PC-3 (cell line): ENCODE results near the gene C11orf97. TPM values are rescaled to one million over a fixed set of nuclear protein-coding genes. Genes with fewer than 3 reads are reported as not detected.

Experiments
- ATAC-seq: fragments of 200-7000 bp; cut with Tn5 transposase; 2 replicates; pipeline ENCODE4 v1.9.1; 2020; ENCODE audit warnings: mild to moderate bottlenecking, moderate library complexity
- BruUV-seq: library from RNA; stranded (reverse); fragments of 400-500 nt; replicated peaks from 2 replicates; lab custom pipeline; 2021; lab: Mats Ljungman, UMichigan
- CTCF ChIA-PET: fragments of 300-600 bp; sonication (Branson Sonifier 250); formaldehyde crosslinking; loops from one replicate; lab custom pipeline; 2022; ENCODE audit warnings: antibody characterized with exemption; lab: Charles Lee
- POLR2A ChIA-PET: fragments of 300-600 bp; sonication (Branson Sonifier 250); formaldehyde crosslinking; loops from one replicate; lab custom pipeline; 2022; ENCODE audit warnings: antibody characterized with exemption; ENCODE audit not compliant: unreplicated experiment; lab: Charles Lee
- DNase-seq: peaks from one replicate; pipeline ENCODE4 v3.0.0-alpha.2; 2015
- H2AFZ ChIP-seq: fragments of 300-600 bp; sonication (generic); 2 replicates; pipeline ENCODE4 v1.6.0; 2016; ENCODE audit warnings: antibody characterized with exemption, low read length
- H3F3A ChIP-seq: fragments of 300-600 bp; sonication (generic); one replicate; pipeline ENCODE4 v1.6.0; 2017; ENCODE audit warnings: antibody characterized with exemption, low read length, control low read depth, mild to moderate bottlenecking; ENCODE audit not compliant: unreplicated experiment
- H3K27ac ChIP-seq: fragments of 300-600 bp; sonication (generic); 2 replicates; pipeline ENCODE4 v1.5.1; 2016; ENCODE audit warnings: mild to moderate bottlenecking, low read length
- H3K27me3 ChIP-seq: fragments of 300-600 bp; sonication (generic); 2 replicates; pipeline ENCODE4 v1.6.1; 2016; ENCODE audit warnings: low read length, mixed read lengths
- H3K36me3 ChIP-seq: fragments of 300-600 bp; sonication (generic); 2 replicates; pipeline ENCODE4 v1.6.1; 2016; ENCODE audit warnings: low read depth, mixed run types, low read length, mixed read lengths
- H3K4me1 ChIP-seq: fragments of 300-600 bp; sonication (generic); 2 replicates; pipeline ENCODE4 v1.5.1; 2016; ENCODE audit warnings: low read length; ENCODE audit not compliant: insufficient read depth
- H3K4me2 ChIP-seq: fragments of 300-600 bp; sonication (generic); 2 replicates; pipeline ENCODE4 v1.6.0; 2016; ENCODE audit warnings: low read length
- H3K4me3 ChIP-seq: fragments of 300-600 bp; sonication (generic); 2 replicates; pipeline ENCODE4 v1.5.1; 2016; ENCODE audit warnings: mild to moderate bottlenecking, low read length, mixed read lengths
- H3K79me2 ChIP-seq: fragments of 300-600 bp; sonication (generic); 2 replicates; pipeline ENCODE4 v1.6.1; 2017; ENCODE audit warnings: low read length, mixed read lengths
- H3K9ac ChIP-seq: fragments of 300-600 bp; sonication (generic); 2 replicates; pipeline ENCODE4 v1.6.0; 2016; ENCODE audit warnings: mild to moderate bottlenecking, low read length
- H3K9me2 ChIP-seq: fragments of 300-600 bp; sonication (generic); replicated peaks from 2 replicates; pipeline ENCODE4 v1.6.1; 2016; ENCODE audit warnings: mixed run types, low read length, mixed read lengths
- H3K9me3 ChIP-seq: fragments of 300-600 bp; sonication (generic); 2 replicates; pipeline ENCODE4 v1.6.1; 2016; ENCODE audit warnings: low read length, mixed read lengths
- H4K20me1 ChIP-seq: fragments of 300-600 bp; sonication (generic); 2 replicates; pipeline ENCODE4 v1.6.1; 2016; ENCODE audit warnings: low read length, mixed read lengths
- CTCF ChIP-seq: fragments of 300-600 bp; sonication (generic); conservative IDR thresholded peaks from 2 replicates; pipeline ENCODE4 v1.5.1; 2017; ENCODE audit warnings: antibody characterized with exemption, low read depth, mild to moderate bottlenecking, low read length
- EZH2 ChIP-seq: fragments of 300-600 bp; sonication (generic); IDR thresholded peaks from one replicate; pipeline ENCODE4 v1.6.1; 2017; ENCODE audit warnings: antibody characterized with exemption, mild to moderate bottlenecking, low read length; ENCODE audit not compliant: unreplicated experiment
- EZH2phosphoT487 ChIP-seq: fragments of 300-600 bp; sonication (generic); IDR thresholded peaks from 2 replicates; pipeline ENCODE4 v1.6.1; 2018; ENCODE audit warnings: mild to moderate bottlenecking, antibody characterized with exemption, low read length, borderline replicate concordance
- intact Hi-C: fragments of 100-400 bp; cut with micrococcal nuclease; formaldehyde crosslinking; loops from 2 replicates; pipeline ENCODE4 v1.9.0; 2023
- total RNA-seq: library from RNA; depleted of rRNA; stranded (reverse); fragments of >200 nt; gene quantifications from 2 replicates; pipeline ENCODE4 v1.2.3, GENCODE V29; 2014

The C11orf97 gene
- total RNA-seq, 1 experiment from 2014 or later = not detected

DNA sequence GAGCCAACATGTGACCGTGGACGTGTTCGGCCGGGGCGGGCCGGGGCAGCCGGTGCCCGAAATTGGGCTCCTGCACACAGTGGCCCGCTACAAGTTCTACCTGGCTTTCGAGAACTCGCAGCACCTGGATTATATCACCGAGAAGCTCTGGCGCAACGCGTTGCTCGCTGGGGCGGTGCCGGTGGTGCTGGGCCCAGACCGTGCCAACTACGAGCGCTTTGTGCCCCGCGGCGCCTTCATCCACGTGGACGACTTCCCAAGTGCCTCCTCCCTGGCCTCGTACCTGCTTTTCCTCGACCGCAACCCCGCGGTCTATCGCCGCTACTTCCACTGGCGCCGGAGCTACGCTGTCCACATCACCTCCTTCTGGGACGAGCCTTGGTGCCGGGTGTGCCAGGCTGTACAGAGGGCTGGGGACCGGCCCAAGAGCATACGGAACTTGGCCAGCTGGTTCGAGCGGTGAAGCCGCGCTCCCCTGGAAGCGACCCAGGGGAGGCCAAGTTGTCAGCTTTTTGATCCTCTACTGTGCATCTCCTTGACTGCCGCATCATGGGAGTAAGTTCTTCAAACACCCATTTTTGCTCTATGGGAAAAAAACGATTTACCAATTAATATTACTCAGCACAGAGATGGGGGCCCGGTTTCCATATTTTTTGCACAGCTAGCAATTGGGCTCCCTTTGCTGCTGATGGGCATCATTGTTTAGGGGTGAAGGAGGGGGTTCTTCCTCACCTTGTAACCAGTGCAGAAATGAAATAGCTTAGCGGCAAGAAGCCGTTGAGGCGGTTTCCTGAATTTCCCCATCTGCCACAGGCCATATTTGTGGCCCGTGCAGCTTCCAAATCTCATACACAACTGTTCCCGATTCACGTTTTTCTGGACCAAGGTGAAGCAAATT is 33.3 kb downstream of the C11orf97 start:
- BruUV-seq = TSS peak; percentile 38
- Histone ChIP-seq H3K27me3 (no peaks in the 10 kb centered on the region), H4K20me1 (no peaks in the 10 kb centered on the region), H3K4me1 (peaks cover 38% of the 10 kb centered on the region), H3K9me2 (no peaks in the 10 kb centered on the region), H3K36me3 (no peaks in the 10 kb centered on the region), H3F3A (peaks cover 3% of the 10 kb centered on the region), H3K79me2 (peaks cover 16% of the 10 kb centered on the region), H3K9ac (no peak overlapping the region), H3K27ac (no peak overlapping the region), H3K4me2 (peak overlapping the region; percentile 85), H3K9me3 (no peaks in the 10 kb centered on the region), H2AFZ (no peak overlapping the region), H3K4me3 (peak overlapping the region; percentile 67)
- no peak for ATAC-seq
- intact Hi-C loops = no loop called here
- CTCF ChIA-PET = no interaction called here
- DNase-seq = no peak
- POLR2A ChIA-PET = no interaction called here
- no peak for TF ChIP-seq EZH2phosphoT487

DNA sequence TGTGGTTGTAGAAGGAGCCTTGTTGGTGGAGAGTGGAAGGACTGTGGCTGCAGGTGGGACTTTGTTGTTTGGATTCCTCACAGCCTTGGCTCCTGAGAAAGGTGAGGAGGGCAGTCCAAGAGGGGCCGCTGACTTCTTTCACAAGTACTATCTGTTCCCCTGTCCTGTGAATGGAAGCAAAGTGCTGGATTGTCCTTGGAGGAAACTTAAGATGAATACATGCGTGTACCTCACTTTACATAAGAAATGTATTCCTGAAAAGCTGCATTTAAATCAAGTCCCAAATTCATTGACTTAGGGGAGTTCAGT is 33.9 kb downstream of the C11orf97 start:
- H3K27ac ChIP-seq = no peak overlapping the region
- BruUV-seq = no TSS peak

DNA sequence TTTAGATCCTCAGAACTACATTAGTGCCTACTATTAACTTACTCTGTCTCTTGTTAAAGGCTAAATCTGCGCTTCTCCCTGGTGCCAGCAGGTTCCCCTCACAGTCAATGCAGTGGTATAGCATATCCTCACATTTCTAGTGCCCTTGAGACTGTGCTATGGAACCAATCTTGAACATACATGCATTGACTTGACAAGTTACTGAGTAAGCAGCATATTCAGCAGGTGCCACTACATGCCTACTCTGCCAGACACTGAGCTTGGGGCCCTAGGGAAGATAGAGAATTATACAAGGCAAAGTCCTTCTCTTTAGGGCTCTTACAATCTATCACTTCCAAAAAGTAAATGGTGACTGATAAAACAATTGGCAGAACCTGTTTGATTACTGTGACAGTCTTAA is 34.6 kb downstream of the C11orf97 start:
- H3K9me2 ChIP-seq = no peaks in the 10 kb centered on the region
- H3K27me3 ChIP-seq = no peaks in the 10 kb centered on the region
- peaks cover 38% of the 10 kb centered on the region for H3K4me1 ChIP-seq
- CTCF ChIA-PET = no interaction called here
- H3K27ac ChIP-seq = no peak overlapping the region
- H3K4me2 ChIP-seq = peak overlapping the region; percentile 85
- H4K20me1 ChIP-seq = no peaks in the 10 kb centered on the region
- peaks cover 16% of the 10 kb centered on the region for H3K79me2 ChIP-seq
- no peaks in the 10 kb centered on the region for H3K9me3 ChIP-seq
- peaks cover 3% of the 10 kb centered on the region for H3F3A ChIP-seq
- no peak overlapping the region for H3K9ac ChIP-seq
- peak overlapping the region; percentile 28 for H3K4me3 ChIP-seq
- H2AFZ ChIP-seq = no peak overlapping the region
- peak; percentile 31 for DNase-seq
- no TSS peak for BruUV-seq
- intact Hi-C loops = no loop called here
- no peaks in the 10 kb centered on the region for H3K36me3 ChIP-seq
- TF ChIP-seq EZH2 = no peak
- no peak for TF ChIP-seq EZH2phosphoT487
- no peak for TF ChIP-seq CTCF
- POLR2A ChIA-PET = no interaction called here
- 0 out of 2 replicates have a peak, but pooled peaks have one; percentile 1 for ATAC-seq

More for the DNA sequence above, 33.9 kb downstream of the C11orf97 start:
- Histone ChIP-seq H3K4me1 (peaks cover 38% of the 10 kb centered on the region), H2AFZ (no peak overlapping the region), H3K9me2 (no peaks in the 10 kb centered on the region), H3K79me2 (peaks cover 16% of the 10 kb centered on the region), H3K9me3 (no peaks in the 10 kb centered on the region), H3K9ac (no peak overlapping the region), H3K36me3 (no peaks in the 10 kb centered on the region), H3K4me2 (peak overlapping the region; percentile 85), H3K4me3 (peak overlapping the region; percentile 28), H3F3A (peaks cover 3% of the 10 kb centered on the region), H3K27me3 (no peaks in the 10 kb centered on the region), H4K20me1 (no peaks in the 10 kb centered on the region)
- TF ChIP-seq CTCF (no peak), EZH2 (no peak), EZH2phosphoT487 (no peak)
- intact Hi-C loops = no loop called here
- no peak for ATAC-seq
- POLR2A ChIA-PET = no interaction called here
- CTCF ChIA-PET = no interaction called here
- no peak for DNase-seq
